GOT3 (cell line): ENCODE measurements around the gene DYNLL2.
A peak's percentile ranks its signal among the peaks of the same experiment; 100 is the strongest.
"Not testable (repeated sequence)": the region's sequence is repeated elsewhere in the genome, so short reads cannot be mapped to it uniquely, and the experiment has no call there.

Experiments used
- DNase-seq: peaks from one replicate; lab custom pipeline; 2025; ENCODE audit warnings: mixed read lengths; lab: John Stamatoyannopoulos, UW

DYNLL2 gene

DNA sequence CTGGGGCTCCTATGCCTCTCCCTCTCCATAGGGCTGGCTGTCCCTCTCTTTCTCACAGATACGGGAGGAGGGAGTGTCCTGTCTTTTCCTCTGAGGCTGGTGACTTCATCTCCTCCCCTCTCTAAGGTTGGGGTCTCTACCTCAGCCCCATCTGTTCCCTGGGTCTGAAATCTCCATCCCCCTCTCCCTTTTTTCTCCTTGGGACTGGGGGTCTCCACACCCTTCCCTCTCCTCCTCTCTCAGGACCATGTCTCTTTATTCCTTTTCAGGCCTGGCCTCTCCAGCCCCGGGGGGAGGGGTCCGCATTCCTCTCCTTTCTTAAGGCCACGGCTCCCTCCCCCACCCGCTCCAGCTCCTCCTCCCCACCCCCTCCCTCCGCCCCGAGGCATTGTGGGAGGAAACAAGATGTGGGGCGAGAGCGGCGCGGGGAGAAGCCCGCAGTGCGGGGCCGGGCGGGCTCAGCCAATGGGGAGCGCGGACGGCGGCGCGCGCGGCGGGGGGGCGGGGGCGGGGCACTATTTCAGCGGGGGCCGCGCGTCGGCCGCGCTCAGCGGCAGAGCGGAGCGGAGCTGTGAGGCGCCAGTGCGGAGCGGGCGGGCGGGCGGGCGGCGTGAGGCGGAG lies at the start of gene DYNLL2:
Gene DYNLL2, plus strand, starts transcription at position 550 of the 621 bp plus-strand sequence. CDS start 3,672 bp downstream, outside the sequence.
- peak; percentile 43 for DNase-seq

DNA sequence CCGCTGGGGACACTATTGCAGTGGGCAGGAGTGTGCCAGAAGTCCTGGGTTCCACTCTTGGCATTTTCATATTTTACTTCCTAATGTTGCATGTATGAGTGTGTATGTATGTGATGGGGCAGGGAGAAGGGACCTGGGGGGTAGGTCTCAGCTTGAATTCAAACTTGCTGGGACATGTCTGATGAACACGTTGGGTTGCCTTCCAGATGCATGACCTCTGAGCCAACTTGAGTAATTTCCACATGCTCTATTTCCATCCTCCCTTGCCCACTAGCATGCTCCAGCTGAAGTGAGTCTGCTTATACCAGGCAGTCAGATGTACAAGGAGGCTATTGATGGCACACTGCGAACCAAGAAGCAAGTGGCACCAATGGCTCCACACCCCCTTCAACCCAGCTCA lies 43.2 kb upstream of the DYNLL2 start:
- no peak for DNase-seq

GRCh38 chr17:58040386-58040785 lies 42.8 kb upstream of the DYNLL2 start:
- no peak for DNase-seq

GRCh38 chr17:58041161-58041560 lies 42.1 kb upstream of the DYNLL2 start:
- no peak for DNase-seq

- DNase-seq = no peak
Measured at GRCh38 chr17:58043221-58044181, 39.7 kb upstream of the DYNLL2 start.

DNA sequence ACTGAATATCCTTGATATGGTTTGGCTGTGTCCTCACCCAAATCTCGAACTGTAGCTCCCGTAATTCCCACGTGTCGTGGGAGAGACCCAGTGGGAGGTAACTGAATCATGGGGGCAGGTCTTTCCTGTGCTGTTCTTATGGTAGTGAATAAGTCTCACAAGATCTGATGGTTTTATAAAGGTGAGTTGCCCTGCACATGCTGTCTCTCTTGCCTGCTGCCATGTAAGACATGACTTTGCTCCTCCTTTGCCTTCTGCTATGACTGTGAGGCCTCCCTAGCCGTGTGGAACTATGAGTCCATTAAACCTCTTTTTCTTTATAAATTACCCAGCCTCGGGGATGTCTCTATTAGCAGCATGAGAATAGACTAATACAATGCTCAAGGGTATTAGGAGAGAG lies 39.0 kb upstream of the DYNLL2 start:
- not testable (repeated sequence) for DNase-seq

GRCh38 chr17:58046239-58047094 lies 36.8 kb upstream of the DYNLL2 start:
- no peak for DNase-seq

DNA sequence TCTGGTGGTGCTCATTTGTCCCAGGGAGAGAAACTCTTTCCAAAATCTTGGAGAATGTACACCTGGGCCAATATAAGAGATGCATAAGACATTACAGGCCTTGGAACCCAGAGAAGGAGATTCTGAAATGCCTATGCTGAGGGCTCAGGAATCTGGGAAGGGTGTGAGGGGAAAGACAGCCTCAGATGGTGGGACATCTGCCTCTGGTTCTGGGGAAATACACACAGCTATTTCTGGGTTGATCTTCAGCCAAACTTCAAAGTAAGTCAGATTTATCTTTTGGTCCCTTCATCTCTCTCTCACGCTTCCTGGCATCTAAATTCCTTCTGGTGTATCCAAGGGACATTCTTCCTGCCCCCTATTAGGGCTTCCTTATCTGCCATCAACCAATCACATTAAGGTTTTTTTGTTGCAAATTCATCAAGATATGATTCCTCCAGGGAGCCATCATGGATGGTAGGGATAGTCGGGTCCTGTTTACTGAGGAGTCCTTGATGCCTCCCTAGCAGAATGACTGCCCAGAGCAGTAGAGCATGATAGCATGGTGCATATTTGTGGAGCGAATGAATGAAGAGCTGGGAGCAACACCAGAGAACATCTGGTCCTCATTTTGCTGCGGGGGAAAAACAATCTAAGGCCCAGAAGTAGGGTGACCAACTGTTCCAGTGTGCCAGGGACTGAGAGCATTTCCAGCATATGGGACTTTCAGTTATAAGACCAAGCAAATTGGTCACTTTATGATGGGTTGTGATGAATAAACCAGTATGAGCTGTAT lies 35.7 kb upstream of the DYNLL2 start:
- no peak for DNase-seq

- no peak for DNase-seq
Measured at GRCh38 chr17:58049533-58049932, 33.7 kb upstream of the DYNLL2 start.

GRCh38 chr17:58050966-58051365 lies 32.3 kb upstream of the DYNLL2 start:
- no peak for DNase-seq

DNA sequence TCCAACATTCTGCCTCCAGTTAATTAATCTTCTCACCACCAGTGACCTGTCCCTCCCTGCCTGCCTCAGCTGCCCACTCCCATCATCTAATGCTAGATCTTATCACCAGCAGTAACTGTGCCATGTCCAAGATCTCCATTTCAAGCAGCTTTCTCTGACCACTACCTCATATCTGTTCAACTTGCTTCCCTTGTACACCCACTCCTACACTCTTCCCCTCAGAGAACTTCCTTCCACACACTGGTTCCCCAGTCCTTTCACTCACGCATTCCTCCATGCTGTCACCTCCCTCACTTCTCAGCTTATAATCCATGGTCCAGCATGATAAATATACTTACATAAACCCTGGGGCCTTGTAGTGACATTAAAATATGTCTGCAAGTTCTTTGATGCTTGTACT lies 31.8 kb upstream of the DYNLL2 start:
- no peak for DNase-seq

DNA sequence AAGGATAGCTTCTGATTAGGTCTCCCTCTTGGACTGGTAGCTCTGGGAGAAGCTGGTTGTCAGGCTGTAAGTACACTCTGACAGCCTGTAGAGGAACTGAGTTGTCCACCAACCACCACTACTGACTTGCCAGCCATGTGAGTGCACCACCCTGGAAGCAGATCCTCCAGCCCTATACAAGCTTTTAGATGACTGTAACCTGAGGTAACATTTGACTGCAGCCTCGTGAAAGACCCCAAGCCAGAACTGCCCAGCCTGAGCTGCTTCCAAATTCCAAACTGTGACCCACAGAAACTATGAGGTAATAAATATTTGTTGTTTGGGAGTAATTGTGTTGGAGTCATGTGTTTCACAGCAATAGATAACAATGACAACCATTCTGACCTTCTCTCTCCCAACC lies 30.8 kb upstream of the DYNLL2 start:
- no peak for DNase-seq

DNA sequence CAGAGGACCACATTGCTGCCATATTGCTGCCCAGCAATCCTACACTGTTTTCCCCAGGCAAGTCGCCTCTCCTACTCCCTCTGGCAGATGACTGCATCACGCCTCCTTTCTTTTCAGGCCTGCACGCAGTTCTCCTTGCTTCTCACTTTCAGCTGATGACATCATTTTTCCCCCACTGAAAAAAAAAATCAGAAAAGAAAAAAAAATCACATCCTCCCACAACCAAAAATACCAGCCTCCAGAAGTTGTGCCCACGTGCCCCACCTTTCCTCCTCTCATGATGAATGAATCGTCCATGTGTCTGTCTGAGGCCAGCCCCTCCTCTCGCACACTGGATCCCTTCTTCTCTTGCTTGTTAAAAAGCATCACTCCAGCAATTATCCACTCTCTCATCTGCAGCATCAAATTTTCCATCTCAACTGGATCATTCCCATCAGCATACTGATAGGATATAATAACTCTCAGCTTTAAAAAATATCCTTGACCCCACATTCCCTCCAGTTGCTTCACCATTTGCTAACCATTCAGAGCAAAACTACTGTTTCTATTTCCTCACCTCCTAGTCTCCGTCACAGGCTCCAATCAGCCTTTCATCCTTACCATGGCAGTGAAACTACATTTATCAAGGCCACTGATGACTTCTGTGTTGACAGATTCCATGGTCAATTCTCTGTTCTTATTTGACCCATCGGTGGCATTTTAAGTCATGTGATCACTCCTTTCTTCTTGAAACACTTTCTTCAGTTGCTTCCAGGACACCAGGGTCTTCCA lies 30.1 kb upstream of the DYNLL2 start:
- no peak for DNase-seq

DNA sequence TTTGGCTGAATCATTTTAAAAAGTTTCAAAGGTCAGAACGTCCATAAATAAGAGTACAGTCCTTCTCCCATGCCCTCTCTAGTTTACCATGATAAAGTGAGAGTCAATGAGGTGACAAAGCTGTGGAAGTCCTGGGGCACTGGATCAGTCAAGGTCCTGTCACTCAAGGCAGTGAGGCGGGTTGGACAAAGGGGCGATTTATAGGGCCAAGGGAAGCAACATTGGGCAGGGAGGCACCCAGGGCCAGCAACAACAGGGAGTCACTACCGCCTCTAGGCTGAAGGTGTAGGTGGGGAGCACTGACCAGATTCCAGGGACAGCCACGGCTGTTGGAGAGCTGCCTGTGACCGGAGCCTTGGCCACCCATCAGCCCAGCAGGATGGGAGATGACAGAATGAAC lies 28.6 kb upstream of the DYNLL2 start:
- DNase-seq = no peak

DNA sequence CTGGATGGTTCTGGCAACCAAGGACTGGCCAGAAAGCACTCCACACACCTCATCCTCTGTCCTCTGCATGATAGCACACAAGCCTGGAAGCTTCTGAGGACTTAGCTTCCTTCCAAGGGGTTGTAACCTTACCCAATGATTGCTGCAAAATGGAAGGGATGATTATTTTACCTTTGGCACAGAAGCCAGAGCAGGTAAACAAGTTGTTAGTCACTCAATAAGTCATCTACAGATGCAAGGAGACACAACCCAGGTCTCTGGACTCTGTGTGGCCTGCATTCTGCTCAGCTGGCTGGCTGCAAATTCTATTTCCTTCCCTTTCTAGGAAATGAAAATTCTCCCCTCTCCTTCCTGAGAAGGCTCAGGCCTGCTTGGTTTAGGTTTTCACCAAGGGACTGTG lies 26.7 kb upstream of the DYNLL2 start:
- DNase-seq = no peak

GRCh38 chr17:58059141-58059540 lies 24.1 kb upstream of the DYNLL2 start:
- DNase-seq = no peak

- no peak for DNase-seq
Measured at GRCh38 chr17:58060596-58061191, 22.5 kb upstream of the DYNLL2 start.

DNA sequence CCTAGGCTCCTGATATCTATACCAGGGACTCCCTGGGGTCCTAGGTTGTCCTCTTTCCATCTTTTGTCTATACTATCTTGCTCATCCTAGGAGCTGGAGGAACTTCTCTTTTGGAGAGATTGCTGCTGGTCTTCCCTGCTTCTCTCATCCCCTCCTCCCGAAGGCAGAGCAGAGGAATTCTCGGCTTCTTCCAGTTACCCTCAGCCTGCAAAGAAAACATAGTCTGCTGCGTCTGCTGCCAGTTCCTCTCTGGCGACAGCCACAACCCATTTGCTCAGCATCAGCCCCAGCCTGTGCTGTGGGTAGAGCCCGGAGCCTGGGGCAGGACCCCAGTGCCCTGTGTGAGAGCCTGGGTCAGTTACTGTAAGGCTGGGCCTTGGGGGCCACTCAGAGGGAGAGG lies 21.5 kb upstream of the DYNLL2 start:
- DNase-seq = no peak

GRCh38 chr17:58065238-58065637 lies 18.0 kb upstream of the DYNLL2 start:
- no peak for DNase-seq

DNA sequence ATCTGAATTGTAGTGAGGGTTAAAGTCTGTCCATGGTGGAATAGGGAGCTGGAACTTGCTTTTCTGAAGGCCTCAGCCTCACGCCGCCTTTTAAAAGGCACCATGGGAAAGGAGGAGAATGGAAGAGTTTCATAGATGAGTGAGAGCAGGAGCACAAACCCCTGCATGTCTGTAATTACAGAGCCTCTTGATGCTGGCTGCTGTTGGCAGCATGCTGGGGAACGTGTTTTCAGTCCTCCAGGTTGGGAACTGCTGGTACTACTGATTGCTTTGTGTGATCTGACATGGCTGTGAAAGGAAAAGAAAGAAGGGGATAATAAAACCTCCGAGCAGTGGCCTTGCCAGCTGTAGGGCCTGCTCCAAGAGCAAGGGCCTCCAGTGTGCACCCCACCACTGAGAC lies 16.8 kb upstream of the DYNLL2 start:
- DNase-seq = no peak
